Lung (tissue), 12 donors: Measurements from ENCODE around the gene SNX25. TPM values are rescaled to one million over a fixed set of nuclear protein-coding genes. Genes with fewer than 3 reads are reported as not detected.
"Not testable (repeated sequence)": the region's sequence is repeated elsewhere in the genome, so short reads cannot be mapped to it uniquely, and the experiment has no call there.

Experiments
- ATAC-seq: fragments of 200-7000 bp; cut with Tn5 transposase; one replicate; pipeline ENCODE4 v1.9.1; 2020; ENCODE audit warnings: moderate number of reproducible peaks; ENCODE audit not compliant: insufficient read depth, low FRiP score
- DNase-seq, 3 donors: peaks; one replicate each; pipeline ENCODE4 v3.0.0-alpha.2; 2013 to 2017
- H3K27ac ChIP-seq, 2 donors: one replicate each; pipeline ENCODE4 v1.5.1; 2013; ENCODE audit warnings: mild to moderate bottlenecking in 2 of 2, moderate library complexity in 2 of 2, control low read depth in 1 of 2, inconsistent platforms in 1 of 2, low read depth in 1 of 2, low read length in 1 of 2
- H3K27me3 ChIP-seq, 3 donors: one replicate each; pipeline ENCODE4 v1.5.1; 2013; ENCODE audit warnings: low read length in 2 of 3; ENCODE audit not compliant: control insufficient read depth in 3 of 3, insufficient read depth in 3 of 3
- H3K36me3 ChIP-seq, 4 donors: one replicate each; pipeline ENCODE4 v1.5.1; 2013; ENCODE audit warnings: low read length in 4 of 4, mild to moderate bottlenecking in 1 of 4, moderate library complexity in 1 of 4; ENCODE audit not compliant: control insufficient read depth in 4 of 4, insufficient read depth in 4 of 4
- H3K4me1 ChIP-seq, 5 donors: one replicate each; pipeline ENCODE4 v1.5.1; 2013; ENCODE audit warnings: low read length in 5 of 5, mild to moderate bottlenecking in 2 of 5, moderate library complexity in 1 of 5; ENCODE audit not compliant: control insufficient read depth in 5 of 5, insufficient read depth in 5 of 5
- H3K4me3 ChIP-seq: one replicate; pipeline ENCODE4 v1.5.1; 2013; ENCODE audit warnings: mild to moderate bottlenecking, control low read depth, moderate library complexity
- H3K9ac ChIP-seq, 2 donors: one replicate each; pipeline ENCODE4 v1.5.1; 2013; ENCODE audit warnings: low read length in 2 of 2, control low read depth in 1 of 2; ENCODE audit not compliant: insufficient read depth in 1 of 2
- H3K9me3 ChIP-seq, 4 donors: one replicate each; pipeline ENCODE4 v1.5.1; 2013; ENCODE audit warnings: low read length in 3 of 4, mild to moderate bottlenecking in 1 of 4, moderate library complexity in 1 of 4; ENCODE audit not compliant: control insufficient read depth in 4 of 4, insufficient read depth in 3 of 4
- CTCF ChIP-seq: IDR thresholded peaks from 2 replicates; pipeline ENCODE4 v1.5.1; 2012; ENCODE audit warnings: mild to moderate bottlenecking; ENCODE audit errors: control extremely low read depth, extremely low read depth
- WGBS, 2 donors: extraction: QIAGEN DNeasy Blood & Tissue Kit; methylation state at CpG; one replicate each; pipeline ENCODE4 v1.1.7; 2013; 5-methylcytosine and 5-hydroxymethylcytosine counted together
- polyA plus RNA-seq, 2 donors: library from polyadenylated mRNA; stranded (reverse); fragments of 200-250 nt; gene quantifications; one replicate each; pipeline ENCODE4 v1.2.1, GENCODE V29; 2013
- total RNA-seq, 2 donors: library from RNA; depleted of rRNA in 1 of 2; stranded (reverse); fragments of >200 nt in 1 of 2; gene quantifications; one replicate each; pipeline ENCODE4 v1.2.1, GENCODE V29; 2014 to 2021
- donor health status: control.
- donor health status: control.
- donor health status: Bipolar disorder and iron deficiency.
- donor health status: healthy.
- donor health status: DM: yes; HTN: yes; CAD: no.

SNX25 gene
- total and polyA plus RNA-seq, 4 donors, result 16.8 to 95.4 (median 49.3) TPM

- DNase-seq, result no peak
- no peaks in the 10 kb centered on the region for H3K36me3 ChIP-seq
- no peak overlapping the region for H3K4me3 ChIP-seq
- no peaks in the 10 kb centered on the region for H3K9me3 ChIP-seq
- no peak for TF ChIP-seq CTCF
- peaks cover under 1 to 22% (median 7%) of the 10 kb centered on the region in 5 donors for H3K4me1 ChIP-seq
- H3K27ac ChIP-seq, result no peak overlapping the region
- no peak overlapping the region for H3K9ac ChIP-seq
- no peak for ATAC-seq
- H3K27me3 ChIP-seq, result no peaks in the 10 kb centered on the region
- 95 to 97% methylated on average over 8 of the region's 8 CpGs for WGBS, 2 donors
These were observed 3.6 kb upstream of the SNX25 start for GRCh38 chr4:185205697-185206342.

GRCh38 chr4:185207466-185207865 lies 1.9 kb upstream of the SNX25 start:
- Histone ChIP-seq H3K4me1 (peaks cover 3 to 32% (median 8%) of the 10 kb centered on the region in 5 donors), H3K27ac (no peak overlapping the region), H3K9ac (no peak overlapping the region), H3K4me3 (no peak overlapping the region), H3K27me3 (peaks cover 0 to 4% (median 0%) of the 10 kb centered on the region in 3 donors), H3K36me3 (no peaks in the 10 kb centered on the region), H3K9me3 (no peaks in the 10 kb centered on the region)
- ATAC-seq (no peak), DNase-seq (no peak)
- TF ChIP-seq CTCF, result no peak
- 93 to 97% methylated on average over 5 of the region's 5 CpGs for WGBS, 2 donors

- not testable (repeated sequence) for H3K36me3 ChIP-seq, H3K27me3 ChIP-seq, DNase-seq, H3K9ac ChIP-seq, H3K9me3 ChIP-seq, ATAC-seq
- H3K4me1 ChIP-seq, result peaks cover 1 to 22% (median 3%) of the 10 kb centered on the region in 5 donors
- peak overlapping the region; percentile 80 to 93 for H3K27ac ChIP-seq
- peak overlapping the region; percentile 79 for H3K4me3 ChIP-seq
- 0 to 1% methylated on average over 26 to 39 of the region's 39 CpGs for WGBS, 2 donors
These were observed 379 bp downstream of the SNX25 start for GRCh38 chr4:185209852-185210101.

GRCh38 chr4:185210102-185210981 lies 944 bp downstream of the SNX25 start:
- ATAC-seq (peak; percentile 5), DNase-seq (peak; percentile 76 to 85 (median 79))
- Histone ChIP-seq H3K27ac (peak overlapping the region; percentile 80 to 93), H3K9ac (peak overlapping the region; percentile 63 to 99), H3K9me3 (no peaks in the 10 kb centered on the region), H3K36me3 (peaks cover 0 to 2% (median 0%) of the 10 kb centered on the region in 4 donors), H3K4me1 (peaks cover 1 to 19% (median 3%) of the 10 kb centered on the region in 5 donors), H3K27me3 (peaks cover 0 to 4% (median 0%) of the 10 kb centered on the region in 3 donors), H3K4me3 (peak overlapping the region; percentile 79)
- no peak for TF ChIP-seq CTCF
- 1% methylated on average over 70 to 84 of the region's 84 CpGs for WGBS, 2 donors
